NCI-H1417 treated with DMSO at 0.1 percent for 48 hours (cell line): Measurements from ENCODE around the gene PTGIR.
"Not testable (repeated sequence)": the region's sequence is repeated elsewhere in the genome, so short reads cannot be mapped to it uniquely, and the experiment has no call there.

Experiments used
- DNase-seq: peaks from one replicate; lab custom pipeline; 2025; lab: John Stamatoyannopoulos, UW

PTGIR gene

DNA sequence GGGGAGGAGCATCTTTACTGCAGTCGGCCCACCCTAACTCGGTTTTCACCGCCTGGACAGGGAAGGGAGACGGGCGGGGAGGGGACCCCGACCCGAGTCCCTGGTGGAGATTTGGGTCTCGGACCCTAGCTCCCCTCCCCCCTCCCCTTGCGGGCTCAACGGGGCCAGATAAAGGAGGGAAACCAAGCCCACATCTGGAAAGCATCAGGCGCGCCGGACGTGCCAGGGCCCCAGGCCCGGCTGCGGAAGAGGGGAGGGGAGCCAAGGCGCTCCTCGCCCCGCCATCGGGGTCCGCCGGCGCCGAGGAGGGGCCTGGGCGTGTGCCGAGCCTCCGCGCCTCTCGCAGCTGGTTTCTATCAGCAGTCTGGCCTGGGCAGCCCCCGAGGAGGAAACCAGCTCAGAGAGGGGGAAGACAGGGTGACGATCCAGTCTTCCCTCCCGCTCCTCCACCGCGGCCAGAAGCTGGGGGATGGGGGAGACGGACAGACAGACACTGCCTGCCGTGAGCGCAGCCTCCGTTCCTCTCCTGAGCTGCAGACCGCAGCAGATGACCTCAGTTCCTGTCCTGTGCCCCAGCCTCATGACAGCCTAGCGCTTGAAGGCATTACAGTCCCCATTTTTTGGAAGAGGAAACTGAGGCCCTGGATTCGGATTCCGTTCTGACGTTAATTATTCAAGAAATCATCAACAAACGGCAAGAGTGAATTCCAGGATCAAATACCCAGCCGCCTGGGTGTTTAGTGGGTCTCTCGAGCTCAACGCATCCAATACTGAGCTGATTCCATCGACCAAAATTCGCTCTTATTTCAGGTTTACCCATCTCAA lies 14.7 kb upstream of the PTGIR start:
- no peak for DNase-seq

GRCh38 chr19:46637224-46637623 lies 12.3 kb upstream of the PTGIR start:
- DNase-seq: no peak

DNA sequence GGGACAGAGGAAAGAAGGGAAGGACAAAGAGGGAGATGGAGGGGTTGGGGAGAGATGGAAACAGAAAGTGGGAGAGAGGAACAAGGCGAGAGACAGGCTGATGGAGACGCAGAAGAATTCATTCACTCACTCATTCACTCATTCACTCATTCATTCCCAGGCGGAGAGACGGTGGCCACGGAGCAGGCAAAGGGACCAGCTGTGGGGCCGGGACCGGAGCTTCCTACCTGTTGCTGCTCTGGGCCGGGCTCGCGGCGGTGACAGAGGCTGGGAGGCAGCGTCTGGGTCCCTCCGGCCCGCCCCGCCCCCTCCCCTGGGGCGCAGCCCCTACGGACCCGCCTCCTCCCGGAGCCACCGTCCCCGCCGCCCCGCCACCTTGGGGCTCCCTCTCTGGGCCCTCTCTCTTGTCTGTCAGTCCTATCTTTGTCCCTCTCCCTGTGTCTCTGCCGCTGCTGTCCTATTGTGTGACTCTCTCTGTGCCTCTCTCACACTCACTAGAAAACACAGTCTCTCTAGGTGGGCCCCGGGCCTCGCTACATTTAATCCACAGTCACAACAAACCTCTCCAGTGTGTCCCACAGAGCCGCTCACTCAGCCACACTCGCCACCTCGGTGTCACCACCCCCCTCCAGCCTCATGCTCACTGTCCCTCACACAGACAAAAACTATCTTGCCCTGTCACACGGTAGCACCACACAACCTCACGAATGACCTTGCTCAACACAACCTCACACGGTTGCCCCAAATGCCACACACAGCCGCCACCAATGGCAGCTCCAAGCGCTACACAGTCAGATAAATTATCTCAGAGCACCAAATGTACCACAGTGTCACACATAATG lies 11.3 kb upstream of the PTGIR start, which contains the start of gene GNG8:
Gene GNG8, minus strand, starts transcription at position 283 of the 842 bp plus-strand sequence. CDS start 1,520 bp downstream, outside the sequence.
- no peak for DNase-seq

DNA sequence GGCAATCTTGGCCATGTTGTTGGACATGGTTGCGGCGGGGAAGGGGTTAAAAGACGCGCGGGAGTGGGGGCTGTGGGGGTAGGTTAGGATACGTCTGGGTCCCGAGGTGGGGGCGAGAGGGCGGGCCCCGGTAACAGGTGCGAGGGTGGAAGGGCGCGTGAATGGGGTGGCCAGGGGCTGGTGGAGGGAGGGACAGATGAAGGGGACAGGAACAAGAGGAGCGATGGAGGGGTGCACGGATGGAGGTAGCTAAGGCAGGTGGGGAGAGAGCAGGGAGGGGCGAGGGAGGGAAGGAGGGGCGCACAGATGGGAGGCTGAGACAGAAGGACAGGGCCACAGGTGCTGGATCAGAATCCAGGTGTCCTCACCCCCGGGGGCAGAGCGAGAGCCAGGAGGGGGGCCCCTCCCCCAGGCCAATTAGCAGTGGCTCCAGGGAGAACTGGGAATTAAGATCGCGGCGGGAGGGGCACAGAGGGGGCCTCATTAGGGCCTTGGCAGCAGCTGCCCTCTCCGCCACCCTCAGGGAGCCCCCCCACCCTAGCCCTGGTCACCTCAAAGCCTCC lies 9.8 kb upstream of the PTGIR start:
- peak; percentile 42 for DNase-seq

GRCh38 chr19:46634045-46634655 lies 9.3 kb upstream of the PTGIR start:
- DNase-seq: no peak

DNA sequence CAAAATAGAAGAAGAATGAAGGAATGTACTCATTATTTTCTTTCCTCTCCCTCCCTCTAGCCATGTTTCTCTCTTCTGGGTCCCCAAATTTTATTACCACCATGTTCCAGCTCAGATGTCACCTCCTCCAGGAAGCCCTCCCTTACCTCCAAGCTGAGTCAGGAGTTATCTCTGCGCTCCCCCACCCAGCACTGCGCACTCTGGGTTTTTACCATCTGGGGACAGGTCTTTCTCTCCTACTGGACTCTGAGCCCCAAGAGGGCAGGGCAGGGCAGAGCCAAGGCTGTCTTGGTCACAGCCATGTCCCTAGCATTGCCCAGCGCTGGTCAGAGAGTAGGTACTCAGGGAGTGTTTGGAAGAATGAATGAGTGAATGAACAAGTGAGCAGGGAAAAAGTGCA lies 8.2 kb upstream of the PTGIR start:
- no peak for DNase-seq

DNA sequence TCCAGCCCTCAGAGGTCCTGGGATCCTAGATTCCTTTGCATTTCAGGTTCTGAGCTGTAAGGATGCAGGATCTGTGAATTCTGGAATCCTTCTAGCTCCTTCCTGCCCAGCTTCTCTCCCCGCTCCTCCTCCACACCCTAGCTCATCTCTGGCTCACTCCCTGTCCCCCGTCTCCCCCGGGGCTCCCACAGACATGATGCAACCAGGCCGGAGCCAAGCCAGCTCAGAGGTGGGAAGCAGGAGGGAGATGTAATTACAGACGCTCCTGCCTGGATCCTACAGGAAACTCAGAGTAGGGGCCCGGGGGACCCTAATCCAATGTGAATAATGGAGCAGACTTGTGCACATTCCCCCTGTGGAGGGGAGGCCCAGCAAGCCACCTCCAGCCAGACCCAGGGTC lies 6.6 kb upstream of the PTGIR start:
- DNase-seq: no peak

GRCh38 chr19:46630586-46631205 lies 5.8 kb upstream of the PTGIR start:
- DNase-seq: no peak

DNA sequence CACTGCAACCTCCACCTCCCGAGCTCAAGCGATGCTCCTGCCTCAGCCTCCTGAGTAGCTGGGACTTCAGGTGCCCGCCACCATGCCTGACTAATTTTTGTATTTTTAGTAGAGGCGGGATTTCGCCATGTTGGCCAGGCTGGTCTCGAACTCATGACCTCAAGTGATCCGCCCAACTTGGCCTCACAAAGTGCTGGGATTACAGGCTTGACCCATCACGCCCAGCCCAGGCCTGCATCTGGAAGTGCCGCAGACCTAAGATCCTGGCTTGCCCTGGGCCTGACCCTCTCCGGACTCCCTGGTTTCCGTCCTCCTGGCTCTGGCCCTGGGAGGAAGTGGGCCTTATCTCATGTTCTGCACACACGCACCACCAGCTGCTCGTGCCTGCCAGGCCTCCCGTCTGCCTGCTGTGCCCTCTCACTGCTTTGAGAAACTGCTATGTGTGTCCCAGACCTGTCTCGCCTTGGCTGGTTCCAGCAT lies 4.7 kb upstream of the PTGIR start:
- DNase-seq: no peak

DNA sequence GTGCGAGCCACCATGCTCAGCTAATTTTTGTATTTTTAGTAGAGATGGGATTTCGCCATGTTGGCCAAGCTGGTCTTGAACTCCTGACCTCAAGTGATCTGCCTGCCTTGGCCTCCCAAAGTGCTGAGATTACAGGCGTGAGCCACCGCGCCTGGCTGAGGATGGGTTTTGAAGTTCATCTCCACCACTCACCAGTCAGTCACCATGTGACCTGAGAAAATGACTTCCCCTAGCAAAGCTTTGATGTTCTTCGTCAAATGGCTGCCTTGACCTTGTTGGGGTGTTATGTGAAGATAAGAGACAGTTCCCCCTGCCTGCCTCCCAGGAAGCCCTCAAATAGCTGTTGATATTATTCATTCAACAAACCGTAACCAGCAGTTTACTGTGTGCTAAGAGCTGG lies 4.1 kb upstream of the PTGIR start:
- not testable (repeated sequence) for DNase-seq

DNA sequence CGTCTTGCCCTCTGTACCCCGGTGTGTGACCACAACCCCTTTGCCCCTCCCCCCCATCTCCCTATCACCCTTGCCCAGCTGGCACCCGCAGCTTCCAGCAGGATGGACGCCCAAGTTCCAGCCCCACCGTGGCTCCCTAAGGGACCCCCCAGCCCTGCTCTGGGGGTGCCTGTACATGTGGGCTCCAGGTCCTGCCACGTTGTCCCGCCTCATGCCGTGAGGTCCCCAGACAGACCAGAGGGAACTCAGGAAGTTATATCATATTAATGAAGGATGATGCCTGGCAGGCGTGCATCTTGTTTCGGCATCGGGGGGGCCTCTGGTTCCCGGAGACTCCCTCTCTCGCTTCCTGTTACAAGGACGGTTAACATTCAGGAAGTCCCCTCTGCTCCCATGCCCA lies 1.6 kb upstream of the PTGIR start:
- no peak for DNase-seq

DNA sequence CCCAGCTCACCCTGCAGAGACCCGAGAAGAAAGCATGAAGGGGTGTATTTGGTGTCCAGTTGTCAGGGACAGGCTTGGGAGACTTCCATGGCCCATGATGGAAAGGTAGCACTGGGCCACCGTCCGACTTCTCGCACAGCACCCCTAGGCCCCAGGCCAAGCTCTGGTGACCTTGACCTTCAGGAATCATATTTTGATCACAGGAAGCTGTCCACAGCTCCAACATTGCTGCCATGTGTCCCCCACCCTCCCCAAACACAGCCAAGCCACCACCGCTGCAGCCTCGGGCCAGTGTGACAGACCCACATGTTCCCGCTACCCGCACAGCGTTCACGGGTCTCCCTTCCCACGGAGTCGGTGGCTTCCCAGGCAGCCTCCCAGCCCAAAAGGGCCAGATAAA lies 842 bp upstream of the PTGIR start:
- no peak for DNase-seq

GRCh38 chr19:46623915-46624502 lies 880 bp downstream of the PTGIR start:
- DNase-seq: no peak

DNA sequence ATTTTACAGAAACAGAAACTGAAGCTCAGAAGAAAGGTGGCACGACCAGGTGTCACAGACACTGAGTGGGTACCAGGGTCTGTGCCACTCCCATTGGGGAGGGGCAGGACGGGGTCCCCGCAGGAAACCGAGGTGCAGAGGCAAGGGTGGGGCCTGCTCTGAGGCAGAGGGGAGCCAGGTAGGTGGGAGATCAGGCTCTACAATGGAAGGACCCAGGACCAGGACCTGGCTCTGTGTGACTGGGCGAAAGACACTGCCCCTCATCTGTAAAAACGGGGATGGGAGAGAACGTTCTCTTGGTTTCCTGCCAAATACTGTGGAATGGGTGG lies 2.8 kb downstream of the PTGIR start:
- no peak for DNase-seq

DNA sequence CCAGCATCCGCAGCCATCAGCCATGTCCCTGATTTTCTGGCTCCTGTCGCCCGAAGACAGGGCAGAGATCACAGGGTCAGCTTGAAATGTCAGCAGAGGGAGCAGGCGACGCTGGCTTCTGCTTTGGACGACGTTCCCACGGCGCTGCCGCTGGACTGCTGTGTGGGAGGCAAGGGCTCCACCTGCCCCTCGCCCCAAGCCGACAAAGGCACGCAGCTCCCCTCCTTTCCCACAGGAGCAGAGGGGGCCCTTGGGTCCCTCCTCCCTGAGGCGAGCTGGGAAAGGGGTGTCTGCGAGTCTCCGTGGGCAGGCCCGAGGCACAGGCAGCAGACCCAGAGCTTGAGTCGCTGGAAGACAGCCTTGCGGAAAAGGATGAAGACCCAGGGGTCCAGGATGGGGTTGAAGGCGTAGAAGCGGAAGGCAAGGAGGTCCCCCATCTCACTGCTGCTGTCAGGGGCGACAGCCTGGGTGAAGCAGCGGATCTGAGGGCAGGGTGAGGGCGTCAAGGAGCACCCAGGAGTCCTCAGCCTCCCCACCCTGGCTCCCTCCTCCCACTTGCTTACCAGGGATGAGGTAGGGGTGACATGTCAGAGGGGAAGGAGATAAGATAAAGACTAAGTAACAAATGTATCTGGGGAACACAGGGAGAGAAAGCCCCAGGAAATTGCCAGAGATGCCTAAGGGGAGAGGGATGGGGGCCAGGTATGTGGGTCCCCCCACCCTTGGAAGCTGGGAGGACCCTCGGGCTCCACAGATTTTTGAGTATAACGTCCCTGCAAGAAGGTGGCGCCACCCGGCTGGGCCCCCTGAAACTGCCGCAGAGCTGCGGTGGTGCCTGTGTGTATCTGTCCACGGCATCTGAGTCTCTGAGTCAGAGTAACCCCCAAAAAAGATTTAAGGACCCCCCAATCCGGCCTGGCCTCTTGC lies 3.4 kb downstream of the PTGIR start:
- DNase-seq: no peak

- DNase-seq: no peak
These were observed 4.2 kb downstream of the PTGIR start for GRCh38 chr19:46620716-46621115.

- DNase-seq: no peak
These were observed 4.6 kb downstream of the PTGIR start for GRCh38 chr19:46620267-46620666.

GRCh38 chr19:46618670-46619231 lies 6.1 kb downstream of the PTGIR start:
- DNase-seq: no peak

DNA sequence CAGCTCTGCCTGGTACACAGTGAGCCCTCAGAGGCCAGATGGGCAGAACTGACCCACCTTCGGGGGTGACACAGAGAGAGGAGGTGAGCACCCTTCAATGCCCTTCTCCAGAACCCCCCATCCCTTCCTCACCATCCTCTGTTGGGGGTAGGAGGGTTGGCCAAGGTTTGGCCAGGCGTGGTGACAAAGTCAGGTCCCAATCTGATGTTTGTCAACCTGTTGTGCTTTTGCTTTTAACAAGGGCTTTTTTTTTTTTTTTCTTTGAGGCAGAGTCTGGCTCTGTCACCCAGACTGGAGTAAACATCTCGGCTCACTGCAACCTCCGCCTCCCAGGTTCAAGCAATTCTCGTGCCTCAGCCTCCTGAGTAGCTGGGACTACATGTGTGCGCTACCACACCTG lies 7.3 kb downstream of the PTGIR start:
- DNase-seq: no peak
